Activated T-helper 1 cell treated with anti-CD3 and anti-CD28 coated beads, Interleukin-12 subunit alpha, Interleukin-12 subunit beta, Interleukin-2, Interleukin-4 antibody, amounts not matched to agents 30 ng/mL and 10 ng/mL and 1 ng/mL, durations not matched to agents 14 hours and 24 hours and 36 hours (primary cell): ENCODE results near the gene SPRR2A. TPM values are rescaled to one million over a fixed set of nuclear protein-coding genes. Genes with fewer than 3 reads are reported as not detected.
"Not testable (repeated sequence)": the region's sequence is repeated elsewhere in the genome, so short reads cannot be mapped to it uniquely, and the experiment has no call there.

ENCODE experiments used
- DNase-seq: peaks from one replicate; pipeline ENCODE4 v3.0.0; 2021; ENCODE audit warnings: low spot score
- H3K27ac Mint-ChIP-seq: one replicate; pipeline ENCODE4 v1.8.0; 2021; ENCODE audit warnings: mild to moderate bottlenecking, mixed read lengths
- H3K27me3 Mint-ChIP-seq: one replicate; pipeline ENCODE4 v1.8.0; 2022; ENCODE audit warnings: mild to moderate bottlenecking, moderate library complexity, mixed read lengths; ENCODE audit not compliant: insufficient read depth
- H3K36me3 Mint-ChIP-seq: one replicate; pipeline ENCODE4 v1.8.0; 2021; ENCODE audit warnings: low read depth, mixed read lengths
- H3K4me1 Mint-ChIP-seq: one replicate; pipeline ENCODE4 v1.8.0; 2021; ENCODE audit warnings: low read depth, mixed read lengths
- H3K4me3 Mint-ChIP-seq: one replicate; pipeline ENCODE4 v1.8.0; 2021; ENCODE audit warnings: mild to moderate bottlenecking, moderate library complexity, mixed read lengths
- H3K9me3 Mint-ChIP-seq: one replicate; pipeline ENCODE4 v1.8.0; 2021; ENCODE audit warnings: mixed read lengths
- intact Hi-C: fragments of 100-400 bp; cut with micrococcal nuclease; formaldehyde crosslinking; loops from one replicate; pipeline ENCODE4 v1.15.1; 2024
- total RNA-seq: library from RNA; stranded (reverse); gene quantifications from 2 replicates; pipeline ENCODE4 v1.2.3, GENCODE V29; 2022

The SPRR2A gene
- total RNA-seq, 1 donor from 2014 or later = not detected

DNA sequence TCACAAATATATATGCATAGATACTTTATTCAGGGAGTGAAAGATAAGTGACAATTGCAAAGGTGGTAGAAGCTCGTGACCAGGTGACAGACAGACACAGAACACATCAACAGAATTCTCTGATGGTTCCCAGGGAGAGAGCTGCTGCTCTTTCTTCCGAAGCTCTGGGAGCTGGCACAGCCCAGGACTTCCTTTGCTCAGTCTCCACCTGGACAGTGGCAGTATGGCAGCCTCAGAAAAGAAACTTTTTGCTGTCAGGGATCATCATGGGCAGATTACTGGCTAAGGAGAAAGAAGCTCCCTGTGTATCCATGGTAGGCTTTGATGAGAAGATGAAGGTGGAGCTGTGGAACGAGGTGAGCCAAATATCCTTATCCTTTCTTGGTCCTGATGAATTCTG lies 1.2 kb downstream of the SPRR2A start:
- intact Hi-C loops, H3K4me3 Mint-ChIP-seq, H3K27ac Mint-ChIP-seq, H3K9me3 Mint-ChIP-seq, H3K36me3 Mint-ChIP-seq, H3K4me1 Mint-ChIP-seq, DNase-seq: not testable (repeated sequence)
- H3K27me3 Mint-ChIP-seq = peaks cover 13% of the 10 kb centered on the region

DNA sequence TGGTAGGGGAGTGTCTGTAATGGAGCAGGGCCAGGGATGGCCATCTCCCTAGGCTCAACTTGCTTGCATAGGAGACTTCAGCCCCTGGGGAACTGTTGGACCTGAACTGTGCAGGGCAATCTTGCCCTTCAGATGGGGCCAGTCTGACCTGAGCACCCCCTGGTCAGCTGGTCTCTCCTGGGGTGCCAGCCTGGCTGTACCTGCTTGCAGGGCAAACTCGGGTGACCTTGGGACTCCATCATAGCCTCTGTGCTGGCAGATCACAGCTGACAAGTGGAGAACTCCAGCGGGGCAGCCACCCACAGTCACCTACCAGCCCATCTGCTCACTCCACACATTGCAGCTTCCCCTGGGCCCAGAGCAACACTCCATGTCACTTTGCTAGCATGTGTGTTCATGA lies 8.1 kb downstream of the SPRR2A start:
- no peak overlapping the region for H3K4me3 Mint-ChIP-seq
- H3K27ac Mint-ChIP-seq = no peak overlapping the region

DNA sequence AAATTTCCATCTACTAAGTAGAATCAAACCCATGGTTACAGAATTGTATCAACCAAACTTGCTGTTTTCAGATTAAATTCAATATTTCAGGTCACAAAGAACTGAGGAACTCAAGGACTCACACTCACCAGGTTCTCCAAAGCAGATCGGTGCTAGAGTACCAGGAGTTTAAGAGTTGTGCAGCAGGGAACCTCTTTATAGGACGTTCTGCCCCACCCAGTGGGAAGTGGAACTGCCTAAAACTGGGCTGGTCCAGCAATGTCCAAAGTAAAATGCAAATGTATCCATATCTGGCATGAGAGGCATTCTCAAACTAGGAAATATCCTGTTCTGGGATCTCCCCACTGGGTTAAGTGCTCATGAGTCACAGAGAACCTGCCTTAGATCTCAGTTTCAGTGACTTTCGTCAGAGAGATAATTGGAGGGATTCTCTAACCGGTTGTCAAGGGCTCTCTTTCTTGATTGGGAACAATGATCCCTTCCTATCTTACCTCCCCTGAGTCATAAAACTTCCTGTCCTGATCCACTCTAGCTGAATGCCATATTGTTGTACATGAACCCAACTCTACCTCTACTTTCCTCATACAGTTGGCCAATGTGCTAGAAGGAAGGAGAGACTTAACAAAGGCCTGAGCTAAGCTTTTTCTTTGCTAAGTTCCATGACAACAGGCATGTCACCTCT lies 16.2 kb downstream of the SPRR2A start, which contains the start of gene SPRR2D:
TSS of gene SPRR2D (minus strand) at position 171 of the 682 bp plus-strand sequence. CDS start 774 bp downstream, outside the sequence.
- H3K36me3 Mint-ChIP-seq = no peaks in the 10 kb centered on the region
- intact Hi-C loops = no loop called here
- no peaks in the 10 kb centered on the region for H3K9me3 Mint-ChIP-seq
- H3K4me1 Mint-ChIP-seq = no peaks in the 10 kb centered on the region
- H3K27me3 Mint-ChIP-seq = peaks cover 20% of the 10 kb centered on the region
- no peak within 1 kb of the TSS for H3K27ac Mint-ChIP-seq
- DNase-seq = no peak
- no peak within 1 kb of the TSS for H3K4me3 Mint-ChIP-seq

More for the DNA sequence above, 8.1 kb downstream of the SPRR2A start:
- Mint-ChIP-seq H3K36me3 (no peaks in the 10 kb centered on the region), H3K27me3 (peaks cover 14% of the 10 kb centered on the region), H3K9me3 (no peaks in the 10 kb centered on the region), H3K4me1 (no peaks in the 10 kb centered on the region)
- intact Hi-C loops = no loop called here
- no peak for DNase-seq

DNA sequence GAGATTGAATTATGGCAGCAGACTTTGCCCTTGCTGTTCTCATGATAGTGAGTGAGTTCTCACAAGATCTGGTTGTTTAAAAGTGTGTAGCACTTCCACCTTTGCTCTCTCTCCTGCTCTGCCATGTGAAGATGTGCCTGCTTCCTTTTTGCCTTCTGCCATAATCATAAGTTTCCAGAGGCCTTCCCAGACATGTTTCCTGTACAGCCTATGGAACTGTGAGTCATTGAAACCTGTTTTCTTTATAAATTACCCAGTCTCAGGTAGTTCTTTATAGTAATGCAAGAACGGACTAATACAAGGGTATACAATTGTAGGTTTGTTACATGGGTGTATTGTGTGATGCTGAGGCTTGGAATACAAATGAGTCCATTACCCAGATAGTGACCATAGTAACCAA lies 22.1 kb downstream of the SPRR2A start:
- Mint-ChIP-seq H3K27me3 (peaks cover 10% of the 10 kb centered on the region), H3K27ac (no peak overlapping the region), H3K9me3 (no peaks in the 10 kb centered on the region), H3K4me3 (no peak overlapping the region), H3K36me3 (no peaks in the 10 kb centered on the region), H3K4me1 (no peaks in the 10 kb centered on the region)
- intact Hi-C loops = no loop called here
- DNase-seq = no peak

DNA sequence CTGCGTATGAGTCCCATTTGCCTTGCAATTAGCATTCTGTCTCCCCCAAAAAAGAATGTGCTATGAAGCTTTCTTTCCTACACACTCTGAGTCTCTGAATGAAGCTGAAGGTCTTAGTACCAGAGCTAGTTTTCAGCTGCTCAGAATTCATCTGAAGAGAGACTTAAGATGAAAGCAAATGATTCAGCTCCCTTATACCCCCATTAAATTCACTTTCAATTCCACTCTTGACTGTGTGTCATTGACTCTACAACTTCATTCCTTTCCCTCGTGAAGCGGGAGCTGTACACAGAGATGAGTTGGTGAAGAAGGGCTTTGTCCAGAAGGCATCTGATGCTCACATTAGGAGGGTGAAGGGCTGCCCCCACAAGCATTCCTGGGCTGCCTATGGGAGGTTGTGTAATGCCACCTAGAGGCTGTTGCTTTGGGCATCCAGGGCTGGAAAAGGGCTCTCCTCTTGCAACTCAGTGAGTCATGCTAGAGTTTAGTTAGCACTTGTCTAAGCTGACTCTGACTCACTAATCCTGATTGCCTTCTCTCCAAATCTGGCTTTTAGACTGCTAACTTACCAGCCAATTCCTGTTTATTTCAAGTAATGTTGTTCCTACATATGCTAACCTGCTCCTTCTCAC lies 24.5 kb downstream of the SPRR2A start:
- H3K4me3 Mint-ChIP-seq = no peak overlapping the region
- intact Hi-C loops = no loop called here
- no peaks in the 10 kb centered on the region for H3K4me1 Mint-ChIP-seq
- H3K27me3 Mint-ChIP-seq = peaks cover 5% of the 10 kb centered on the region
- no peaks in the 10 kb centered on the region for H3K36me3 Mint-ChIP-seq
- H3K9me3 Mint-ChIP-seq = no peaks in the 10 kb centered on the region
- DNase-seq = no peak
- H3K27ac Mint-ChIP-seq = no peak overlapping the region

DNA sequence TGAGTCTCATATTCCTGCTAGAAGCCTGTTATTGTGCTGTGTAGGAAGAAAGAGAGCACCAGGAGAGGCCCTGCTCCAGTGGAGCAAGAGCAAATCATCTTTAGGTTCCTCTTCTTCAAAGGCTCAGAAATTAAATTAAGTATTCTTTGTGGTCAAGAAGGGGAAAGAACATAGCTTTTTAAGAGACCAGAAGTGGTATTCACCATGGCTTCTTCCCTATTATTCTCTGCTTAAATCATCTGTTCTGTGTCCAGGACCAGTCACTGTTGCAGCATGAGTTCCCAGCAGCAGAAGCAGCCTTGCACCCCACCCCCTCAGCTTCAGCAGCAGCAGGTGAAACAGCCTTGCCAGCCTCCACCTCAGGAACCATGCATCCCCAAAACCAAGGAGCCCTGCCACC lies 25.2 kb downstream of the SPRR2A start:
- no peaks in the 10 kb centered on the region for H3K9me3 Mint-ChIP-seq
- no peak overlapping the region for H3K4me3 Mint-ChIP-seq
- no peaks in the 10 kb centered on the region for H3K36me3 Mint-ChIP-seq
- no peak for DNase-seq
- H3K27me3 Mint-ChIP-seq = no peaks in the 10 kb centered on the region
- H3K4me1 Mint-ChIP-seq = no peaks in the 10 kb centered on the region
- intact Hi-C loops = no loop called here
- H3K27ac Mint-ChIP-seq = no peak overlapping the region

DNA sequence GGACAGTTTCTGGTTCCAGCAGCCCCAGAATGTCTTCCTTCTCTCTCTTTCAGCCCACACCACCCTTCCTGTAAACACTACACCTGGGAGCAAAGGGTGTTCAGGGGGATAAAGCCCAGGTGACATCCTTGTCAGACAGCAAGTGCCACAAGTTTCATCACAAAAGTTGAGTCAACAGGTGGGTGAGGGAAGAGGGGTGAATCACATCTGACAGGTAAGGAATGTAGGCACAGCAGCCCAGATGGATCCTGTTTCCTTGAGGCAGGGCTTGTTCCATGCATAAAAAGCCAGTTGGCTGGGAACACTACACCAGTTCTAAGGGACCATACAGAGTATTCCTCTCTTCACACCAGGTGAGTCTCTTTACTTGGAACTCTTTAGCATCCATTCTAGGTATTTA lies 26.4 kb downstream of the SPRR2A start, which contains the start of gene SPRR1B:
TSS of gene SPRR1B (plus strand) at position 309 of the 400 bp plus-strand sequence. CDS start 1,143 bp downstream, outside the sequence.
- no peak within 1 kb of the TSS for H3K4me3 Mint-ChIP-seq
- no peaks in the 10 kb centered on the region for H3K4me1 Mint-ChIP-seq
- intact Hi-C loops = no loop called here
- no peak for DNase-seq
- H3K36me3 Mint-ChIP-seq = no peaks in the 10 kb centered on the region
- no peaks in the 10 kb centered on the region for H3K27me3 Mint-ChIP-seq
- H3K9me3 Mint-ChIP-seq = no peaks in the 10 kb centered on the region
- no peak within 1 kb of the TSS for H3K27ac Mint-ChIP-seq

DNA sequence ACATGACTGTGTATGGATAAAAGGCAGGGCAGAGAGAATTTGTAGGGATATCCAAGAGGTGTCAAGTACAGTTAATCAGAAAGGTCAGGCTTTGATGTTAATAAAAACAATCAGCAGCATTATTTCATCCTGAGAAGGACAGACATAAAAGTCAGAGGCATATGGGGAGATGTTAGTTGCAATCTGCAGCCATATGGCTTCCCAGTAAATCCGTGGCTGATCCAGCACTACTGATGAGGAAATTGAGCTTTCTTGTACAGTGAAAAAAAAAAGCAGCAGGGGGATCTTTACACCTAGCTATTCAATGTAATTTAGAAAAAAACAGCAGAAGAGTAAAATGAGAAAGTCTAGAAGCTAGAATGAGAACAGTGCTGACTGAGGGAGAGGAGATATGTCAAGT lies 28.5 kb downstream of the SPRR2A start:
- H3K4me1 Mint-ChIP-seq = no peaks in the 10 kb centered on the region

DNA sequence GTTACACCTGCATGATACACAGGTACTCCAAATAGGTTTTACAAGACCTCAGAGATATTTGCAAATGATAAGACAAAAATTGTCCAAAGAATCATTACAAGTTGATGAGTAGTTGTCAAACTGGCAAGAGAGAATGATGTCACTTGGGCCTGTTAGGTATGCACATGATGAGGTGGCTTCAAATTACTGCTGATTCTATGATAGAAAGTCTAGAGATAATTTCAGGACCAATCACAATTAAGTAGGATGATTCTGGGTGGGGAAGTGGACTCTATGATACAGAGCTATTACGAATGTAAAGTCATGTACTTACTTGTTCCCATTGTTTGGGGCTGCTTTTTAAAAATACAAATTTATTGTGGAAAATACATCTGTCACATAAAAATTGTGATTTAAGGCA lies 31.5 kb downstream of the SPRR2A start:
- Mint-ChIP-seq H3K27me3 (peaks cover 4% of the 10 kb centered on the region), H3K27ac (no peak overlapping the region), H3K36me3 (no peaks in the 10 kb centered on the region), H3K4me1 (no peaks in the 10 kb centered on the region), H3K4me3 (no peak overlapping the region), H3K9me3 (no peaks in the 10 kb centered on the region)
- DNase-seq = no peak
- intact Hi-C loops = no loop called here

More for the DNA sequence above, 28.5 kb downstream of the SPRR2A start:
- H3K4me3 Mint-ChIP-seq = no peak overlapping the region
- H3K27me3 Mint-ChIP-seq = no peaks in the 10 kb centered on the region
- H3K36me3 Mint-ChIP-seq = no peaks in the 10 kb centered on the region
- H3K27ac Mint-ChIP-seq = no peak overlapping the region
- DNase-seq = no peak
- intact Hi-C loops = no loop called here
- no peaks in the 10 kb centered on the region for H3K9me3 Mint-ChIP-seq

DNA sequence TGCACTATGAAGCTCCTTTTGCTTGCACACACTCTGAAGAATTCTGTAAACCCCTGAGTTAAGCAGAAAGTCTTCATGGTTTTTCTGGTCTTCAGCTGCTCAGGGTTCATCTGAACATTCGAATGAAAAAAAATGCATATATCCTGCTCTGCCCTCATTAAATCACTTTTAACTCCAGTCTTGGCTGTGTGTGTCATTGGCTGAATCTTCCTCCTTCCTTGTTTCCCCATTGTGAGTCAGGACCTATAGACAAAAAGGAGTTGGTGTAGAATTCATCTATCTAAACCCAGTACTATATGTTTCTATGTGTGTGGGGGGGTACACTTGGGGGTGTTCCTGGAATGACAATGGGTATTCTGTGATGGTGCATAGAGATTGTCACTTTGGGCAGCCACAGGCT lies 32.9 kb downstream of the SPRR2A start:
- Mint-ChIP-seq H3K27me3 (peaks cover 4% of the 10 kb centered on the region), H3K27ac (no peak overlapping the region), H3K9me3 (no peaks in the 10 kb centered on the region), H3K4me1 (no peaks in the 10 kb centered on the region), H3K4me3 (no peak overlapping the region), H3K36me3 (no peaks in the 10 kb centered on the region)
- intact Hi-C loops = no loop called here
- DNase-seq = no peak

DNA sequence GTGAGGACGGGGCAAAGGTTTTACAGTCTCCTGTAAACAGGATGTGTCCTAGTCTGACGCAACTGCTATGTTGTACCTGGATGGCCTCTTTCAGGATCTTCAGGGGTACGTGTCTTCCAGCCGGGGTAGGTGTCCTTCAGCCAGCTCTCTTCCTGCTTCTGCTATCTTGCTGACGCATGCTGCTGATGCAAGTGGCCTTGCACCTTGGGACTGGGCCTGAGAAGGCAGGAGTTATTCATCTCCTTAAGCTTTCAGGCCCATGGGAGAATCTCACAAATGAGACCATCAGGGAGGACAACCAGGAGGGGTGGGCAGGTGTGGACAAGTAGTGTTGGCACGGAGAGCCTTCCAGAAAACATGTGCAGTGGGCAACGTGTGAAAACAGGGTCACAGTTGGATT lies 34.2 kb downstream of the SPRR2A start:
- no peak overlapping the region for H3K4me3 Mint-ChIP-seq
- H3K4me1 Mint-ChIP-seq = no peaks in the 10 kb centered on the region
- H3K9me3 Mint-ChIP-seq = no peaks in the 10 kb centered on the region
- H3K36me3 Mint-ChIP-seq = no peaks in the 10 kb centered on the region
- intact Hi-C loops = no loop called here
- DNase-seq = no peak
- no peak overlapping the region for H3K27ac Mint-ChIP-seq
- peaks cover 4% of the 10 kb centered on the region for H3K27me3 Mint-ChIP-seq

DNA sequence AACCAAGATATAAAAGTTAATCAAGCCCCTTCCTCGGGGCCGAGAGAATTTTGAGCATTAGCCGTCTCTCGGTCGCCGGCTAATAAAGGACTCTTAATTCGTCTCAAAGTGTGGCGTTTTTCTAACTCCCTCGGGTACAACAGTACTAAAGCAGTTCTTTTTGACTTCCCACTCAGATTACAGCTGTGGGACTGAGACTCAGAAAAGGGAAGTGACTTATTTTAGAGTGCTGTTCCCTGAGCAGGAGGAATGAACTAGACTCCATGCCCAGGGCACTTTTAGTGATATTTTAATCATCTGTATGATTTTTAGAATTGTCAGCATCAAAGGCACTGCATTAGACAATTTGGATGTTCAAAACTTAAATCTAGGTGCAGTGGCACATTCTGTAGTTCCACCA lies 35.0 kb downstream of the SPRR2A start:
- H3K9me3 Mint-ChIP-seq, intact Hi-C loops, H3K4me1 Mint-ChIP-seq, H3K4me3 Mint-ChIP-seq, H3K27ac Mint-ChIP-seq, H3K36me3 Mint-ChIP-seq, H3K27me3 Mint-ChIP-seq, DNase-seq: not testable (repeated sequence)

DNA sequence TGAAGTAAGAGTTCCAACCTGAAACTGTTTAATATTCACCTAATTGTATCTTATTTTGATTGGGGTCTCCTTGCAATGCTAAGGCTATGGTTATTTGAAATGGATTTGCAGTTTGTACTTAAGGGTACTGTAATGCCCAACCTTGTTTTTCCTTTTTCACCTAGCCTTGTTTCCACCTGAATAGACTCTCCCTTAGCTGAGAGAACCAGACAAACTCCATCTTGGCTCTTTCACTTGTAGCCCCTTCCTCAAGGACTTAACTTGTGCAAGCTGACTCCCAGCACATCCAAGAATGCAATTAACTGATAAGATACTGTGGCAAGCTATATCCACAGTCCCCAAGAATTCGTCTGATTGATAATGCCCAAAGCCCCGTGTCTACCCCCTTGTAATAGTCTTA lies 35.5 kb downstream of the SPRR2A start:
- H3K9me3 Mint-ChIP-seq, H3K36me3 Mint-ChIP-seq, H3K4me3 Mint-ChIP-seq, H3K27ac Mint-ChIP-seq, H3K4me1 Mint-ChIP-seq, DNase-seq, intact Hi-C loops, H3K27me3 Mint-ChIP-seq: not testable (repeated sequence)
